GM23338 (cell line): ENCODE measurements around the gene SORT1. TPM values are rescaled to one million over a fixed set of nuclear protein-coding genes. Genes with fewer than 3 reads are reported as not detected.

Experiments used
- ATAC-seq: fragments of 200-7000 bp; cut with Tn5 transposase; 3 replicates; pipeline ENCODE4 v1.9.1; 2020
- DNase-seq: peaks from one replicate; pipeline ENCODE4 v3.0.0-alpha.2; 2015; ENCODE audit warnings: low spot score
- H2AFZ ChIP-seq: fragments of 200-600 bp; sonication (generic); 2 replicates; pipeline ENCODE4 v1.8.0; 2016; ENCODE audit warnings: antibody characterized with exemption, mild to moderate bottlenecking, moderate library complexity
- H3F3A ChIP-seq: fragments of 200-600 bp; sonication (generic); replicated peaks from 2 replicates; pipeline ENCODE4 v1.8.0; 2017; ENCODE audit warnings: antibody characterized with exemption, mixed run types, low read depth
- H3K27ac ChIP-seq: fragments of 200-600 bp; sonication (generic); 2 replicates; pipeline ENCODE4 v1.6.1; 2016; ENCODE audit warnings: low read depth
- H3K27me3 ChIP-seq: fragments of 200-600 bp; sonication (generic); 2 replicates; pipeline ENCODE4 v1.8.0; 2016; ENCODE audit warnings: mild to moderate bottlenecking, mixed run types, moderate library complexity; ENCODE audit not compliant: insufficient read depth
- H3K36me3 ChIP-seq: fragments of 200-600 bp; sonication (generic); 2 replicates; pipeline ENCODE4 v1.8.0; 2016; ENCODE audit warnings: mild to moderate bottlenecking; ENCODE audit not compliant: insufficient read depth
- H3K4me1 ChIP-seq: fragments of 200-600 bp; sonication (generic); 2 replicates; pipeline ENCODE4 v1.8.0; 2016; ENCODE audit warnings: mild to moderate bottlenecking, moderate library complexity; ENCODE audit not compliant: insufficient read depth
- H3K4me2 ChIP-seq: fragments of 200-600 bp; sonication (generic); 2 replicates; pipeline ENCODE4 v1.7.1; 2017; ENCODE audit warnings: mixed run types
- H3K4me3 ChIP-seq: fragments of 200-600 bp; sonication (generic); 2 replicates; pipeline ENCODE4 v1.6.1; 2016; ENCODE audit warnings: mixed run types
- H3K79me2 ChIP-seq: fragments of 200-600 bp; sonication (generic); replicated peaks from 2 replicates; pipeline ENCODE4 v1.8.0; 2017; ENCODE audit warnings: mild to moderate bottlenecking; ENCODE audit not compliant: insufficient read depth
- H3K9me2 ChIP-seq: fragments of 200-600 bp; sonication (generic); 2 replicates; pipeline ENCODE4 v1.8.0; 2017; ENCODE audit not compliant: insufficient read depth
- H4K20me1 ChIP-seq: fragments of 200-600 bp; sonication (generic); replicated peaks from 2 replicates; pipeline ENCODE4 v1.8.0; 2017; ENCODE audit warnings: mild to moderate bottlenecking; ENCODE audit not compliant: insufficient read depth
- H3K27ac Mint-ChIP-seq: 2 replicates; pipeline ENCODE4 v1.8.0; 2020; ENCODE audit warnings: inconsistent platforms, mild to moderate bottlenecking, moderate library complexity, mixed read lengths
- H3K27me3 Mint-ChIP-seq: 3 replicates; pipeline ENCODE4 v1.8.0; 2022; ENCODE audit warnings: low read depth, mild to moderate bottlenecking, moderate library complexity, mixed read lengths, inconsistent platforms; ENCODE audit not compliant: insufficient read depth, poor library complexity
- H3K36me3 Mint-ChIP-seq: 3 replicates; pipeline ENCODE4 v1.8.0; 2021; ENCODE audit warnings: low read depth, mild to moderate bottlenecking, inconsistent platforms, moderate library complexity, mixed read lengths
- H3K4me1 Mint-ChIP-seq: 3 replicates; pipeline ENCODE4 v1.8.0; 2020; ENCODE audit warnings: mild to moderate bottlenecking, inconsistent platforms, mixed read lengths
- H3K4me3 Mint-ChIP-seq: 3 replicates; pipeline ENCODE4 v1.8.0; 2021; ENCODE audit warnings: moderate library complexity, mild to moderate bottlenecking, inconsistent platforms, mixed read lengths
- H3K9me3 Mint-ChIP-seq: 3 replicates; pipeline ENCODE4 v1.8.0; 2020; ENCODE audit warnings: moderate library complexity, mild to moderate bottlenecking, inconsistent platforms, mixed read lengths
- CREB1 ChIP-seq: fragments of 250-450 bp; sonication (Bioruptor Pico); IDR thresholded peaks from 2 replicates; pipeline ENCODE4 v1.5.0; 2020; ENCODE audit warnings: low read depth, mild to moderate bottlenecking, moderate library complexity
- EZH2 ChIP-seq: fragments of 200-600 bp; sonication (generic); IDR thresholded peaks from one replicate; pipeline ENCODE4 v1.8.0; 2017; ENCODE audit warnings: antibody characterized with exemption, mild to moderate bottlenecking, low read depth; ENCODE audit not compliant: unreplicated experiment
- EZH2phosphoT487 ChIP-seq: fragments of 200-600 bp; sonication (generic); IDR thresholded peaks from one replicate; pipeline ENCODE4 v1.8.1; 2018; ENCODE audit warnings: antibody characterized with exemption; ENCODE audit not compliant: unreplicated experiment
- JUNB ChIP-seq: IDR thresholded peaks from one replicate; pipeline ENCODE4 v1.6.1; 2016; ENCODE audit warnings: antibody characterized with exemption; ENCODE audit not compliant: unreplicated experiment
- NANOG ChIP-seq: IDR thresholded peaks from 2 replicates; pipeline ENCODE4 v1.6.1; 2016; ENCODE audit warnings: antibody characterized with exemption, borderline replicate concordance
- POLR2AphosphoS5 ChIP-seq: IDR thresholded peaks from 2 replicates; pipeline ENCODE4 v1.6.1; 2016; ENCODE audit warnings: antibody characterized with exemption, low read depth
- REST ChIP-seq: IDR thresholded peaks from one replicate; pipeline ENCODE4 v1.6.1; 2018; ENCODE audit warnings: antibody characterized with exemption; ENCODE audit not compliant: unreplicated experiment
- STAT1 ChIP-seq: IDR thresholded peaks from one replicate; pipeline ENCODE4 v1.6.1; 2016; ENCODE audit warnings: antibody characterized with exemption; ENCODE audit not compliant: unreplicated experiment
- ZNF114 ChIP-seq: fragments of 250-450 bp; sonication (Bioruptor Pico); IDR thresholded peaks from 2 replicates; pipeline ENCODE4 v1.5.0; 2020; ENCODE audit warnings: mild to moderate bottlenecking, moderate library complexity
- ZNF331 ChIP-seq: fragments of 250-450 bp; sonication (Bioruptor Pico); IDR thresholded peaks from 2 replicates; pipeline ENCODE4 v1.5.0; 2020; ENCODE audit warnings: low read depth, mild to moderate bottlenecking, moderate library complexity
- polyA plus RNA-seq: library from polyadenylated mRNA; unstranded; fragments of >200 nt; fragmentation: Nextera tagmentation; extraction: Ambion mirVana; gene quantifications from 2 replicates; pipeline ENCODE4 v1.2.1, GENCODE V29; 2016
- total RNA-seq: library from RNA; depleted of rRNA; stranded (reverse); fragments of >200 nt; shearing (Covaris generic); gene quantifications from 2 replicates; pipeline ENCODE4 v1.2.3, GENCODE V29; 2014
- TF ChIP-seq, protein P1 (sequence below), 2 experiments: fragments of 200-600 bp in 1 of 2; sonication (generic) in 1 of 2; conservative IDR thresholded peaks; 2 replicates each; pipeline versions ENCODE4 v1.5.1 to v1.6.1; 2016 to 2017; ENCODE audit warnings: antibody characterized with exemption in 2 of 2, low read depth in 2 of 2, mild to moderate bottlenecking in 2 of 2, moderate library complexity in 1 of 2
- TF ChIP-seq, protein P2 (sequence below): fragments of 250-450 bp; sonication (Bioruptor Pico); IDR thresholded peaks from 2 replicates; pipeline ENCODE4 v1.5.0; 2020; ENCODE audit warnings: mild to moderate bottlenecking, moderate library complexity

Gene SORT1
- total and polyA plus RNA-seq, 2 experiments from 2014 or later = 10.9 to 55.4 TPM

GRCh38 chr1:109371341-109371739 is 26.4 kb downstream of the SORT1 start (continued):
- TF ChIP-seq CREB1 (CRISPR knock-in tag) = no peak

GRCh38 chr1:109370712-109371340 is 26.9 kb downstream of the SORT1 start:
- H3K36me3 Mint-ChIP-seq = peaks cover 21% of the 10 kb centered on the region
- Histone ChIP-seq H3K9me2 (no peaks in the 10 kb centered on the region), H3F3A (0 out of 2 replicates have a peak, but pooled peaks cover 3% of the 10 kb centered on the region), H3K4me3 (no peak overlapping the region), H2AFZ (no peak overlapping the region), H3K27ac (no peak overlapping the region), H3K4me2 (no peak overlapping the region), H3K36me3 (no peaks in the 10 kb centered on the region), H4K20me1 (peaks cover 12% of the 10 kb centered on the region; the same call in 1 of the 2 replicates), H3K79me2 (peaks cover 75% of the 10 kb centered on the region), H3K27me3 (no peaks in the 10 kb centered on the region), H3K4me1 (no peaks in the 10 kb centered on the region)
- peaks cover 4% of the 10 kb centered on the region for H3K27me3 Mint-ChIP-seq
- DNase-seq (peak; percentile 22), ATAC-seq (no peak; the same call in 2 of the 3 replicates)
- no peak overlapping the region for H3K4me3 Mint-ChIP-seq
- 0 out of 2 replicates have a peak overlapping the region, but pooled peaks have one; percentile 17 for H3K27ac Mint-ChIP-seq
- H3K4me1 Mint-ChIP-seq = peaks cover 33% of the 10 kb centered on the region
- no peaks in the 10 kb centered on the region; the same call in 2 of the 3 replicates for H3K9me3 Mint-ChIP-seq
- no peak for TF ChIP-seq ZNF114 (CRISPR knock-in tag)
- no peak for TF ChIP-seq JUNB
- no peak for TF ChIP-seq ZNF331 (CRISPR knock-in tag)
- no peak for TF ChIP-seq POLR2AphosphoS5
- TF ChIP-seq, protein P1, sequence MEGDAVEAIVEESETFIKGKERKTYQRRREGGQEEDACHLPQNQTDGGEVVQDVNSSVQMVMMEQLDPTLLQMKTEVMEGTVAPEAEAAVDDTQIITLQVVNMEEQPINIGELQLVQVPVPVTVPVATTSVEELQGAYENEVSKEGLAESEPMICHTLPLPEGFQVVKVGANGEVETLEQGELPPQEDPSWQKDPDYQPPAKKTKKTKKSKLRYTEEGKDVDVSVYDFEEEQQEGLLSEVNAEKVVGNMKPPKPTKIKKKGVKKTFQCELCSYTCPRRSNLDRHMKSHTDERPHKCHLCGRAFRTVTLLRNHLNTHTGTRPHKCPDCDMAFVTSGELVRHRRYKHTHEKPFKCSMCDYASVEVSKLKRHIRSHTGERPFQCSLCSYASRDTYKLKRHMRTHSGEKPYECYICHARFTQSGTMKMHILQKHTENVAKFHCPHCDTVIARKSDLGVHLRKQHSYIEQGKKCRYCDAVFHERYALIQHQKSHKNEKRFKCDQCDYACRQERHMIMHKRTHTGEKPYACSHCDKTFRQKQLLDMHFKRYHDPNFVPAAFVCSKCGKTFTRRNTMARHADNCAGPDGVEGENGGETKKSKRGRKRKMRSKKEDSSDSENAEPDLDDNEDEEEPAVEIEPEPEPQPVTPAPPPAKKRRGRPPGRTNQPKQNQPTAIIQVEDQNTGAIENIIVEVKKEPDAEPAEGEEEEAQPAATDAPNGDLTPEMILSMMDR (conservative IDR thresholded peaks at IDR 0.05; ENCODE audit: low read depth in 2 of 2) = no peak
- no peak for TF ChIP-seq REST
- TF ChIP-seq NANOG = no peak
- TF ChIP-seq, protein P2, sequence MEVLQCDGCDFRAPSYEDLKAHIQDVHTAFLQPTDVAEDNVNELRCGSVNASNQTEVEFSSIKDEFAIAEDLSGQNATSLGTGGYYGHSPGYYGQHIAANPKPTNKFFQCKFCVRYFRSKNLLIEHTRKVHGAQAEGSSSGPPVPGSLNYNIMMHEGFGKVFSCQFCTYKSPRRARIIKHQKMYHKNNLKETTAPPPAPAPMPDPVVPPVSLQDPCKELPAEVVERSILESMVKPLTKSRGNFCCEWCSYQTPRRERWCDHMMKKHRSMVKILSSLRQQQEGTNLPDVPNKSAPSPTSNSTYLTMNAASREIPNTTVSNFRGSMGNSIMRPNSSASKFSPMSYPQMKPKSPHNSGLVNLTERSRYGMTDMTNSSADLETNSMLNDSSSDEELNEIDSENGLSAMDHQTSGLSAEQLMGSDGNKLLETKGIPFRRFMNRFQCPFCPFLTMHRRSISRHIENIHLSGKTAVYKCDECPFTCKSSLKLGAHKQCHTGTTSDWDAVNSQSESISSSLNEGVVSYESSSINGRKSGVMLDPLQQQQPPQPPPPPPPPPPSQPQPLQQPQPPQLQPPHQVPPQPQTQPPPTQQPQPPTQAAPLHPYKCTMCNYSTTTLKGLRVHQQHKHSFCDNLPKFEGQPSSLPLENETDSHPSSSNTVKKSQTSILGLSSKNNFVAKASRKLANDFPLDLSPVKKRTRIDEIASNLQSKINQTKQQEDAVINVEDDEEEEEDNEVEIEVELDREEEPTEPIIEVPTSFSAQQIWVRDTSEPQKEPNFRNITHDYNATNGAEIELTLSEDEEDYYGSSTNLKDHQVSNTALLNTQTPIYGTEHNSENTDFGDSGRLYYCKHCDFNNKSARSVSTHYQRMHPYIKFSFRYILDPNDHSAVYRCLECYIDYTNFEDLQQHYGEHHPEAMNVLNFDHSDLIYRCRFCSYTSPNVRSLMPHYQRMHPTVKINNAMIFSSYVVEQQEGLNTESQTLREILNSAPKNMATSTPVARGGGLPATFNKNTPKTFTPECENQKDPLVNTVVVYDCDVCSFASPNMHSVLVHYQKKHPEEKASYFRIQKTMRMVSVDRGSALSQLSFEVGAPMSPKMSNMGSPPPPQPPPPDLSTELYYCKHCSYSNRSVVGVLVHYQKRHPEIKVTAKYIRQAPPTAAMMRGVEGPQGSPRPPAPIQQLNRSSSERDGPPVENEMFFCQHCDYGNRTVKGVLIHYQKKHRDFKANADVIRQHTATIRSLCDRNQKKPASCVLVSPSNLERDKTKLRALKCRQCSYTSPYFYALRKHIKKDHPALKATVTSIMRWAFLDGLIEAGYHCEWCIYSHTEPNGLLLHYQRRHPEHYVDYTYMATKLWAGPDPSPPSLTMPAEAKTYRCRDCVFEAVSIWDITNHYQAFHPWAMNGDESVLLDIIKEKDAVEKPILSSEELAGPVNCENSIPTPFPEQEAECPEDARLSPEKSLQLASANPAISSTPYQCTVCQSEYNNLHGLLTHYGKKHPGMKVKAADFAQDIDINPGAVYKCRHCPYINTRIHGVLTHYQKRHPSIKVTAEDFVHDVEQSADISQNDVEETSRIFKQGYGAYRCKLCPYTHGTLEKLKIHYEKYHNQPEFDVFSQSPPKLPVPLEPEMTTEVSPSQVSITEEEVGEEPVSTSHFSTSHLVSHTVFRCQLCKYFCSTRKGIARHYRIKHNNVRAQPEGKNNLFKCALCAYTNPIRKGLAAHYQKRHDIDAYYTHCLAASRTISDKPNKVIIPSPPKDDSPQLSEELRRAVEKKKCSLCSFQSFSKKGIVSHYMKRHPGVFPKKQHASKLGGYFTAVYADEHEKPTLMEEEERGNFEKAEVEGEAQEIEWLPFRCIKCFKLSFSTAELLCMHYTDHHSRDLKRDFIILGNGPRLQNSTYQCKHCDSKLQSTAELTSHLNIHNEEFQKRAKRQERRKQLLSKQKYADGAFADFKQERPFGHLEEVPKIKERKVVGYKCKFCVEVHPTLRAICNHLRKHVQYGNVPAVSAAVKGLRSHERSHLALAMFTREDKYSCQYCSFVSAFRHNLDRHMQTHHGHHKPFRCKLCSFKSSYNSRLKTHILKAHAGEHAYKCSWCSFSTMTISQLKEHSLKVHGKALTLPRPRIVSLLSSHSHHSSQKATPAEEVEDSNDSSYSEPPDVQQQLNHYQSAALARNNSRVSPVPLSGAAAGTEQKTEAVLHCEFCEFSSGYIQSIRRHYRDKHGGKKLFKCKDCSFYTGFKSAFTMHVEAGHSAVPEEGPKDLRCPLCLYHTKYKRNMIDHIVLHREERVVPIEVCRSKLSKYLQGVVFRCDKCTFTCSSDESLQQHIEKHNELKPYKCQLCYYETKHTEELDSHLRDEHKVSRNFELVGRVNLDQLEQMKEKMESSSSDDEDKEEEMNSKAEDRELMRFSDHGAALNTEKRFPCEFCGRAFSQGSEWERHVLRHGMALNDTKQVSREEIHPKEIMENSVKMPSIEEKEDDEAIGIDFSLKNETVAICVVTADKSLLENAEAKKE (CRISPR knock-in tag) = no peak
- no peak for TF ChIP-seq CREB1 (CRISPR knock-in tag)
- TF ChIP-seq EZH2phosphoT487 = no peak
- TF ChIP-seq EZH2 = no peak
- no peak for TF ChIP-seq STAT1
